OCI-LY3 (cell line): ENCODE data around the gene C9.
"Not testable (repeated sequence)": the region's sequence is repeated elsewhere in the genome, so short reads cannot be mapped to it uniquely, and the experiment has no call there.

Experiments used
- H2AFZ ChIP-seq: fragments of 200-600, 300-600 bp; shearing (Covaris generic); 2 replicates; pipeline ENCODE4 v1.6.0; 2014; ENCODE audit warnings: antibody characterized with exemption, low read depth, low read length
- H3K27ac ChIP-seq: fragments of 200-600, 300-600 bp; sonication (generic); 2 replicates; pipeline ENCODE4 v1.5.1; 2014; ENCODE audit warnings: mild to moderate bottlenecking, low read length, moderate library complexity, mixed read lengths
- H3K27me3 ChIP-seq: fragments of 200-600, 300-600 bp; sonication (generic); 2 replicates; pipeline ENCODE4 v1.6.1; 2014; ENCODE audit warnings: low read depth, low read length, mixed read lengths
- H3K36me3 ChIP-seq: fragments of 200-600, 300-600 bp; sonication (generic); replicated peaks from 2 replicates; pipeline ENCODE3; 2014; ENCODE audit warnings: low read depth, low read length, mixed read lengths
- H3K4me1 ChIP-seq: fragments of 300-600, 200-600 bp; sonication (generic); 2 replicates; pipeline ENCODE4 v1.6.1; 2014; ENCODE audit warnings: low read length, mixed read lengths
- H3K4me2 ChIP-seq: fragments of 200-600, 300-600 bp; sonication (generic); 2 replicates; pipeline ENCODE4 v1.6.1; 2014; ENCODE audit warnings: low read length, mixed read lengths
- H3K4me3 ChIP-seq: fragments of 300-600, 200-600 bp; sonication (generic); 2 replicates; pipeline ENCODE4 v1.5.1; 2014; ENCODE audit warnings: antibody characterized with exemption, mild to moderate bottlenecking, low read length, moderate library complexity
- H3K79me2 ChIP-seq: fragments of 300-600, 200-600 bp; shearing (Covaris generic); 2 replicates; pipeline ENCODE4 v1.6.1; 2014; ENCODE audit warnings: mild to moderate bottlenecking, low read length, mixed read lengths
- H3K9ac ChIP-seq: fragments of 300-600, 200-600 bp; shearing (Covaris generic); 2 replicates; pipeline ENCODE4 v1.6.0; 2014; ENCODE audit warnings: mild to moderate bottlenecking, low read length, moderate library complexity
- H3K9me3 ChIP-seq: fragments of 200-600, 300-600 bp; shearing (Covaris generic); 2 replicates; pipeline ENCODE4 v1.6.1; 2014; ENCODE audit warnings: low read length, mixed read lengths; ENCODE audit not compliant: insufficient read depth
- H4K20me1 ChIP-seq: fragments of 200-600, 300-600 bp; sonication (generic); 2 replicates; pipeline ENCODE4 v1.6.1; 2016; ENCODE audit warnings: low read length, mixed read lengths; ENCODE audit not compliant: insufficient read depth
- CTCF ChIP-seq: fragments of 200-600, 300-600 bp; sonication (generic); IDR thresholded peaks from 2 replicates; pipeline ENCODE4 v1.5.1; 2014; ENCODE audit warnings: antibody characterized with exemption, low read length, low read depth
- EZH2phosphoT487 ChIP-seq: fragments of 200-600 bp; shearing (Covaris generic); IDR thresholded peaks from 2 replicates; pipeline ENCODE4 v1.6.1; 2018; ENCODE audit warnings: antibody characterized with exemption, mixed run types, low read depth

The C9 gene

GRCh38 chr5:39319395-39319794 is 44.9 kb downstream of the C9 start:
- TF ChIP-seq CTCF, result no peak
- TF ChIP-seq EZH2phosphoT487, result no peak
- no peaks in the 10 kb centered on the region for H4K20me1 ChIP-seq
- H3K9ac ChIP-seq, result no peak overlapping the region

GRCh38 chr5:39316464-39316863 is 47.8 kb downstream of the C9 start:
- not testable (repeated sequence) for H3K4me3 ChIP-seq, H2AFZ ChIP-seq, H4K20me1 ChIP-seq, H3K9ac ChIP-seq, H3K79me2 ChIP-seq, H3K9me3 ChIP-seq, H3K27me3 ChIP-seq, H3K4me2 ChIP-seq, H3K27ac ChIP-seq, H3K4me1 ChIP-seq, H3K36me3 ChIP-seq

More at GRCh38 chr5:39319395-39319794, 44.9 kb downstream of the C9 start:
- no peaks in the 10 kb centered on the region for H3K27me3 ChIP-seq
- H3K4me3 ChIP-seq, result no peak overlapping the region
- H3K9me3 ChIP-seq, result no peaks in the 10 kb centered on the region
- no peaks in the 10 kb centered on the region for H3K79me2 ChIP-seq
- no peak overlapping the region for H3K27ac ChIP-seq
- no peaks in the 10 kb centered on the region for H3K36me3 ChIP-seq
- no peaks in the 10 kb centered on the region for H3K4me1 ChIP-seq
- H2AFZ ChIP-seq, result no peak overlapping the region
- no peak overlapping the region for H3K4me2 ChIP-seq

GRCh38 chr5:39315995-39316394 is 48.3 kb downstream of the C9 start:
- Histone ChIP-seq H3K4me2 (no peak overlapping the region), H3K4me1 (no peaks in the 10 kb centered on the region), H2AFZ (no peak overlapping the region), H3K79me2 (no peaks in the 10 kb centered on the region), H4K20me1 (no peaks in the 10 kb centered on the region), H3K27ac (no peak overlapping the region), H3K27me3 (no peaks in the 10 kb centered on the region), H3K4me3 (no peak overlapping the region), H3K36me3 (no peaks in the 10 kb centered on the region), H3K9me3 (no peaks in the 10 kb centered on the region), H3K9ac (no peak overlapping the region)
- TF ChIP-seq CTCF (no peak), EZH2phosphoT487 (no peak)

GRCh38 chr5:39314591-39314990 is 49.7 kb downstream of the C9 start:
- TF ChIP-seq EZH2phosphoT487, result no peak
- no peak for TF ChIP-seq CTCF
- Histone ChIP-seq H3K27ac (no peak overlapping the region), H3K9ac (no peak overlapping the region), H4K20me1 (no peaks in the 10 kb centered on the region), H3K27me3 (no peaks in the 10 kb centered on the region), H3K4me2 (no peak overlapping the region), H3K4me3 (no peak overlapping the region), H3K4me1 (peaks cover 5% of the 10 kb centered on the region), H2AFZ (no peak overlapping the region), H3K36me3 (no peaks in the 10 kb centered on the region), H3K9me3 (no peaks in the 10 kb centered on the region), H3K79me2 (no peaks in the 10 kb centered on the region)

GRCh38 chr5:39309534-39309933 is 54.8 kb downstream of the C9 start:
- Histone ChIP-seq H3K27ac (no peak overlapping the region), H3K4me2 (no peak overlapping the region), H3K4me3 (no peak overlapping the region), H3K4me1 (peaks cover 10% of the 10 kb centered on the region), H3K9ac (no peak overlapping the region), H2AFZ (no peak overlapping the region), H3K27me3 (no peaks in the 10 kb centered on the region), H4K20me1 (no peaks in the 10 kb centered on the region), H3K9me3 (no peaks in the 10 kb centered on the region), H3K36me3 (no peaks in the 10 kb centered on the region), H3K79me2 (no peaks in the 10 kb centered on the region)
- TF ChIP-seq CTCF (no peak), EZH2phosphoT487 (no peak)
